HG03469 (cell line): ENCODE measurements around the gene FOXI1.

Source experiments
- ATAC-seq: cut with Tn5 transposase; IDR thresholded peaks from one replicate; pipeline ENCODE4 v1.9.1; 2021; ENCODE audit warnings: mild to moderate bottlenecking, moderate library complexity, moderate number of reproducible peaks; ENCODE audit not compliant: unreplicated experiment

The FOXI1 gene

GRCh38 chr5:170148430-170149205 is 42.9 kb downstream of the FOXI1 start:
- no peak for ATAC-seq

DNA sequence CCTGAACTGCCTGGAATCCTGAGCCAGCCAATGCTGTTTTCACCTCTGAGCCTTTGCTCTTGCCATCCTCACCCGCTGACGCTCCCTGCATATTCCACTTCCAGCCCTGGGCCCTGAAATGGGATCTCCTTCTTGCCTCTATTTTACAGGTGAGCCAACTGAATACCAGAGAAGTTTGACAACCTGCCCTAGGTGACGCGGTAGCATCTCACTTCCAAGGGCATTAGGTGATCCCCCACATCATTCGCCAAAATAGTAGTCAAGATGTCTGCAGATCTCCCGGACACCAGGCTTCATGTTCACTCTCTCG is 43.5 kb downstream of the FOXI1 start:
- ATAC-seq: no peak

GRCh38 chr5:170150713-170151096 is 45.0 kb downstream of the FOXI1 start:
- no peak for ATAC-seq

- ATAC-seq: no peak
Measured at GRCh38 chr5:170151097-170151831, 45.6 kb downstream of the FOXI1 start.

DNA sequence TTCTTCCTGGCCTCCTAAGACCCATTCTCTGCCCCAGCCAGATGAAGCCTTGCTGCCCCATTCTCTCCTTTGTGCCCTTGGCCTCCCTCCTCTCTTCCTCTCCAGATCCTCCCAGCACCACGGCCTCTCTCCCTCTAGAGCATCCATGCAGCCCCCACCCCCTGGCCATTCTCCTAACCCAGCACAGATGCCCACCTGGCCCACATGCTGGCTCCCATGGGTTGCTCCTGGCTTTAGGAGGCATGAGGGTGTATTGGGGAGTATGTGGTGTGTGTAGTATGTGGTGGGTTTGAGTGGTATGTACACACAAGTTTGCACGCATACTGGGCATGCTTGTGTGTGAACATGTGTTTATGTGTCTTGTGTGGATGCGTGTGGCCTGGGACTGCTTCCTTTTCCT is 47.1 kb downstream of the FOXI1 start:
- no peak for ATAC-seq

DNA sequence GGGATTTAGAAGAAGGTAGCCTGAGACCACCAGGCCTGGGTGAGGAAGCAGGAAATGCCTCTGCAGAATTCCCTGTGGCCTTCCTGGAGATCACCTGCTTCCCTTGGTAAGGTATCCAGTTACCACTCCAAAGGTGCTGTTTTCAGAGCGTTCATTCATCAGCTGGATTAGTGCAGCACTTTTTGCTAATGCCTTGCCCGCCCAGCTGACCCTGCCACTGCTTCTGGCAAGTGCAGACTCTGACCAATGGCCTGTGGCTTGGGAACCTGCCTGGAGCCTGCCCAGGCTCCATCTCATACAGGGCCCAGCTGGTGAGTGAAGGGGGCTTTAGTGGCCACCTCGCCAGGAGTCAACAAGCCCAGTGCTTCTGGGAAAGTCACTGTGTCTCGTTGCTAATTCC is 48.6 kb downstream of the FOXI1 start:
- no peak for ATAC-seq

DNA sequence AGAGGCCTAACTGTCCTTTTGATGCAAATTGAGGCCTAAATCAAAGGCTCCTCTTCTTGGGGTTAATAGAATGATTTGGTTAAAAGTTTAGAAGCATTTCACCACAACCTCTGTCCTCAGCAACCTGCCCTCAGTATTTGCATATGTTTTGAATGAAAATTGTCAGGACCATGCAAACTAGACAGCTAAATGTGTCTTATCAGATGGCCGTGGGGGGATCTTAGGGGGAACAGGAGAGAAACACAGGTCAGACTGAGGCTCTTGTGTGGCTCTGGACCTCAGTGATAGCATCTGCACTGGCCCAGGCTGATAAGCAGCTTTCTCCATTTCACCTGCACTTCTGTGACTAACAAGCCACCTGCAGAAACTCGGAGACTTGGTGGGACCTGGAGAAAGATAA is 49.0 kb downstream of the FOXI1 start:
- no peak for ATAC-seq

GRCh38 chr5:170155771-170156170 is 50.1 kb downstream of the FOXI1 start:
- no peak for ATAC-seq

DNA sequence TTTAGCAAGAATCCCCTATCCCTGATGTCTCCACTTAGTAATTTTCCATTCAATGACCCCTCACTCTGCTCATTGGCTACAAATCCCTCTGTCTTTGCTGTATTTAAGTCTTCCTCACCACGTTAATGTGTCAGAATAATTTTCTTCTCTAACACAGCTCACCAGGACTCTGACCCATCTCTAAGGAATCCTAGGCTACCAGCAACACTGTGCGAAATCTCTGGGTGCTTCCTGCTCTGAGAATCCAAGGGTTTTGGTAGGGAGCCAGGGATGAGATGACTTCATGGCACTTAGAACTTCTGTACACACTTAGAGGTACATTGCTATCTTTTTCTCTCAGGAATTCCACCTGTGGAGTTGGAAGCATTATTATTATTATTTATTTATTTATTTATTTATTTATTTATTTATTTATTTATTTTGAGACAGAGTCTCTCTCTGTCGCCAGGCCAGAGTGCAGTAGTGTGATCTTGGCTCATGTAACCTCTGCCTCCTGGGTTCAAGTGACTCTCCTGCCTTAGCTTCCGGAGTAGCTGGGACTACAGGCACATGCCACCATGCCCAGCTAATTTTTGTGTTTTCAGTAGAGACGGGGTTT is 53.5 kb downstream of the FOXI1 start:
- no peak for ATAC-seq
